ENCODE results near the gene STARD10.
"Not testable (repeated sequence)": the region's sequence is repeated elsewhere in the genome, so short reads cannot be mapped to it uniquely, and the experiment has no call there.

Gene STARD10

DNA sequence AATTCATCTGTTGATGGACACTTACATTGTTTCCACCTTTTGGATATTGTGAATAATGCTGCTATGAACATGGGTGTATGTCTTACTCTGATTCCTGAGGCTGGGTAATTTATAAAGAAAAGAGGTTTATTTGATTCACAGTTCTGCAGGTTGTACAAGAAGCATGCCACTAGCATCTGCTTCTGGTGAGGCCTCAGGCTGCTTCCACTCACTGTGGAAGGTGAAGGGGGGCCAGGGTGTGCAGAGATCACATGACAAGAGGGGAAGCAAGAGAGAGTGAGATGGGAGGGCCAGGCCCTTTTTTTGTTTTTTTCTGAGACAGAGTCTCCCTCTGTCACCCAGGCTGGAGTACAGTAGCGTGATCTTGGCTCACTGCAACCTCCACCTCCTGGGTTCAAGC lies 12.5 kb upstream of the STARD10 start:
- DNase-seq: not testable (repeated sequence)

DNA sequence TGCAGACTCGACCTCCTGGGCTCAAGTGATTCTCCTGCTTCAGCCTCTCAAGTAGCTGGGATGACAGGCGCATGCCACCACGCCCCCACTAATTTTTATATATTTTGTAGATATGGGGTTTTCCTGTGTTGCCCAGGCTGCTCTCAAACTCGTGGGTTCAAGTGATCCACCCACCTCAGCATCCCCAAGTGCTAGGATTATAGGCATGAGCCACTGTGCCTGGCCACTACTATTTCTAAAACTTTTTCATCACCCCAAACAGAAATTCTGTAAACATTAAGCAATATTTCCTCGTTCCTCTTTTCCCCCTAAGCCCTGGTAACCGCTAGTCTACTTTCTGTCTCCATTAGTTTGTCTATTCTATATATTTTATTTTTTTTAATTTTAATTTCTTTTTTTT lies 11.4 kb upstream of the STARD10 start:
- no peak for DNase-seq

- no peak for DNase-seq
Measured at GRCh38 chr11:72802822-72803221, 9.0 kb upstream of the STARD10 start.

- DNase-seq: no peak
Measured at GRCh38 chr11:72799441-72799840, 5.6 kb upstream of the STARD10 start.

- DNase-seq: no peak
Measured at GRCh38 chr11:72798361-72798760, 4.5 kb upstream of the STARD10 start.

GRCh38 chr11:72793076-72793424 lies 797 bp downstream of the STARD10 start:
- DNase-seq: no peak

GRCh38 chr11:72792437-72793021 lies 1.3 kb downstream of the STARD10 start:
- DNase-seq: no peak

- DNase-seq: not testable (repeated sequence)
Measured at GRCh38 chr11:72791228-72791627, 2.6 kb downstream of the STARD10 start.

- DNase-seq: no peak
Measured at GRCh38 chr11:72789493-72790131, 4.2 kb downstream of the STARD10 start.

DNA sequence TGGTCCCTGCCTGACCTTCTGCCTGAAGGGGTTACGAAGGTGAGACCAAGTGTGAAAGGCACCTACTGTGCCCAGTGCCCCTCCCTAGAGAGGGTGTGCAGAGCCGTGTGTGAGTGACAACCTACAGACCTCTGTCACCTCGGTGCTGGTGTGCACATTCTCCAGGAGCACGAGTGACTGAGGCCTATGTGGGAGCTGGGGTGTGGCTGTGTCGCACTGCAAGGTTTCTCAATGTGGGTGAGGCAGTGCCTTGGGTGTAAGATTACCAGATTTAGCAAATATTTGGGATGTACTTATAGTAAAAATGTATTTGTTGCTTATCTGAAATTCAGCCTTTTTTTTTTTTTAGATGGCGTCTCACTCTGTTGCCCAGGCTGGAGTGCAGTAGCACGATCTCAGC lies 5.6 kb downstream of the STARD10 start:
- DNase-seq: no peak

- DNase-seq: no peak
Measured at GRCh38 chr11:72787216-72788104, 6.4 kb downstream of the STARD10 start.

DNA sequence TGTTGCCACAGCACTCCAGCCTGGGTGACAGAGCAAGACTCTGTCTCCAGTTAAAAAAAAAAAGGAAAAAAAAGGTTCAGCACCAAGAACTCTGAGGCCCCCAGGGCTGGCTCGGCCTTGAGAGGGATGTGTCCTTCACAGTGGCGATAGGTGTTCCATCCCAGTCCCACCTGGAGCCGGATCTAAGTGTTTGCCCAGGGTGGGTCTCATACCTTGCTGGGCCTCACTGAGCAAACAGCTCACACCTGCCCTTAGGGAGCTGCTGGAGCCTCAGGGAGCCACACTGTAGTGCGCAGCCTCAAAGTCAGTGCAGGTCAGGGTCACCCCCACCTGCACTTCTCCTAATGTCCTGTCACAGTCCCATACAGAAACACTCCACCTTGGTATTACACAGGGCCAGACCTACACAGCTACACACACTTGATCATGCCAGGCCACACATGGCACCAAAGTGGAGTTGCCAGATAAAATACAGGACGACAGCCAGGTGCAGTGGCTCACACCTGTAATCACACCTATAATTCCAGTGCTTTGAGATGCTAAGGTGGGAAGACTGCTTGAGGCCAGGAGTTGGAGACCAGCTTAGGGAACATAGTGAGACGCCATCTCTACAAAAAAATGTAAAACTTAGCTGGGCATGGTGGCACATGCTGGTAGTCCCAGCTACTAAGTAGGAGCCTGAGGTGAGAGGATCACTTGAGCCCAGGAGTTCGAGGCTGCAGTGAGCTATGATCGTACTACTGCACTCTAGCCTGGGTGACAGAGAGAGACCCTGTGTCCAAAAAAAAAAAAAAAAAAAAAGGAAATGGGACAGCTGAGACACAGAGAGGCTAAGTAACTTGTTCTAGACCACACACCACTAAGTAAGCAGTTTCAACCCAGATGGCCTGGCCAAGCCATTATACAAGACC lies 7.3 kb downstream of the STARD10 start:
- no peak for DNase-seq

- no peak for DNase-seq
Measured at GRCh38 chr11:72784662-72785061, 9.2 kb downstream of the STARD10 start.

DNA sequence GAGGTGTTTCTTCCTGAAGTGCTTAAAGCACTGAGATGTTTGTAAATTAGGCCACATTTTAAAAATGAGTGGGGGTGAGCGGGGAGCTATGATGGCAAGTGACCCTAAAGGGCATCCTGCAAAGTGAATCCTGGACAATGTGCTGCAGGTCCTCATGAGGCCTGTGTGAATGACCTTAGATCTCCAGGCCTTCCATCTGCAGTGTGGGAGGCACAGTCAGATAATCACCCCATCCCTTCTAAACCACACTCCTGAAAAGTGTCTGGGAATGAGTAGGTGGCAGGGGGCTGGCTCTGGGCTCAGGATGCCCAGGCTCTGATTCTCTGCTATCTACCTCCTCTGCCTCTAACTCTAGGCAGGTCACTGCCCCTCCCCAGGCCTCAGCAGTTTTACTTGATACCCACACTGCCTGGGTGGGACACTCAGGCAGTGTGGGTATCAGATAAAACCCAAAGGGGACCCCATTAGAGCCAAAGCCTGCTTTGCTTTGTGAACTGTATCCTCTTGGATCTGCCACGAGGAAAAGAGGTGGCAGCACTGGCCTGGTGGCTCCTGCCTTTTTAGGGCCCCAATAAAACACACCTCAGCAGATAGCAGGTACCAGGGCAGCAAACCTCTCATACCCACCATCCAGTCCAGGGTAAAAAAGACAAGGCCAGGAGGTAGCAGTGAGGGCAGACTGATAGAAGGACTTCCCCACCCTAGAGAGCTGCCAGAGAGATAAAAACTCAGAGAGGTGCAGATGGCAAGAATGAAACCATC lies 10.5 kb downstream of the STARD10 start:
- DNase-seq: no peak

- no peak for DNase-seq
Measured at GRCh38 chr11:72782081-72782920, 11.5 kb downstream of the STARD10 start.

- DNase-seq: peak; percentile 61 to 73
Measured at GRCh38 chr11:72781313-72782080, 12.3 kb downstream of the STARD10 start.

GRCh38 chr11:72781063-72781312 lies 12.9 kb downstream of the STARD10 start:
- no peak for DNase-seq

- no peak for DNase-seq
Measured at GRCh38 chr11:72780296-72781062, 13.4 kb downstream of the STARD10 start.

DNA sequence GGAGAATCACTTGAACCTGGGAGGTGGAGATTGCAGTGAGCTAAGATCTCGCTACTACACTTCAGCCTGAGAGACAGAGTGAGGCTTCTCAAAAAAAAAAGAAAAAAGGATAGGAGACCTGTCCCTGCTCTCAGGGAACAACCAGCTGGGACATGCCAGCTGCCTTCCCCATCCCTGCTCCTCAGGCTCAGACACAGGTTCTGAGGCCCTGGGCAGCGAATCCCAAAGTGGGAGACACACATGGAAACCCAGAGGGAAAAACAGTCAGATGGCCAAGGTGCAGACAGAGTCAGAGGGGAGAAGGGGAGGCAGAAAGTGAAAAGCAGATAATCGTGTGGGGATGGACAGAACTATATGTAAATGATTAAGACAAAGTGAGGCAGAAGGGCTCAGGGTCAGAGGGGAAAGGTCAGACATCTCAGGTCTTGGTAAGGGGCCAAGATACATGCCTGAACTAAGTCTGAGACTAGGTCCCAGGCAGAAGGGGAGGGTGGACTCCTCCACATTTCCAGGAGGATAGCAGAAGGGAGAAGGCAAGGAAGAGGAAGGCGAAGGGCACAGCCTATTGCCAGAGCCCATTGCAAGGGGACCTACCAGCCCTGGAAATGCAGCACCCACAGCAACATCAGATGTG lies 14.2 kb downstream of the STARD10 start:
- DNase-seq: no peak
